Large intestine (tissue), 3 donors: ENCODE data around the gene MED26. TPM values are rescaled to one million over a fixed set of nuclear protein-coding genes. Genes with fewer than 3 reads are reported as not detected.

Source experiments
- DNase-seq, 2 donors: peaks; one replicate each; pipeline versions ENCODE4 v3.0.0 to v3.0.0-alpha.2; 2013
- H3K27ac ChIP-seq: one replicate; pipeline ENCODE4 v1.5.1; 2013; ENCODE audit warnings: low read length
- H3K27me3 ChIP-seq: 2 replicates; pipeline ENCODE4 v1.6.1; 2013; ENCODE audit warnings: low read length; ENCODE audit not compliant: control insufficient read depth, insufficient read depth
- H3K36me3 ChIP-seq: 2 replicates; pipeline ENCODE4 v1.6.1; 2013; ENCODE audit warnings: low read length; ENCODE audit not compliant: control insufficient read depth, insufficient read depth
- H3K4me1 ChIP-seq: one replicate; pipeline ENCODE4 v1.6.1; 2013; ENCODE audit warnings: low read length; ENCODE audit not compliant: control insufficient read depth, insufficient read depth
- H3K4me3 ChIP-seq: one replicate; pipeline ENCODE4 v1.5.1; 2013; ENCODE audit warnings: low read length
- H3K9me3 ChIP-seq: one replicate; pipeline ENCODE4 v1.6.1; 2013; ENCODE audit warnings: mild to moderate bottlenecking, low read depth, low read length, moderate library complexity; ENCODE audit not compliant: control insufficient read depth
- WGBS: methylation state at CpG from one replicate; pipeline ENCODE4 v1.1.5; 2013; ENCODE audit warnings: low lambda C conversion rate; ENCODE audit not compliant: insufficient coverage; 5-methylcytosine and 5-hydroxymethylcytosine counted together
- polyA plus RNA-seq: library from polyadenylated mRNA; unstranded; fragments of 120-200 nt; gene quantifications from one replicate; pipeline ENCODE4 v1.2.1, GENCODE V29; 2013

The MED26 gene
- polyA plus RNA-seq, 1 donor: 7.2 TPM

DNA sequence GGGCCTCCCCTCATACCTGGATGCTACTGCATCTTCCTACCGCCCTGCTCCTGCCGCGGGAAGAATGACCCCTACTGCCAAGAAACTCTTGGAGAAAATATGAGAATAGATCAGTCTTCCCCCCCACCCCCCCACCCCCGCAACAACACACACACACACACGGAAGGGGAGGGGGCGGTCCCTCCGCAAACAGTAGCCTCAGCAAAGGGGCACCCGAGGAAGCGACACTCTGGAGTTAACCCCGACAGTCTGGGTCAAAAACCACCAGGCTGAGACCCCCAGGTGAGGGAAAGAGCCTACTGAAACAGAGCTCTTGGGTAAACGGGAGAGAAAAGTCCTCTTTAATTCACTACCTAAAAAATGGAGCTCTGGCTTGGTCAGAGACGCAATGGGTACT is 1.2 kb downstream of the MED26 start:
- H3K4me1 ChIP-seq: peaks cover 10% of the 10 kb centered on the region
- peak overlapping the region; percentile 90 for H3K4me3 ChIP-seq
- no peaks in the 10 kb centered on the region for H3K9me3 ChIP-seq
- peak in 1 of 2 donors; percentile 16 for DNase-seq
- no CpG with 5 or more reads among the region's 12 CpGs for WGBS
- H3K27me3 ChIP-seq: no peaks in the 10 kb centered on the region
- peak overlapping the region; percentile 47 for H3K27ac ChIP-seq
- H3K36me3 ChIP-seq: peaks cover 22% of the 10 kb centered on the region

DNA sequence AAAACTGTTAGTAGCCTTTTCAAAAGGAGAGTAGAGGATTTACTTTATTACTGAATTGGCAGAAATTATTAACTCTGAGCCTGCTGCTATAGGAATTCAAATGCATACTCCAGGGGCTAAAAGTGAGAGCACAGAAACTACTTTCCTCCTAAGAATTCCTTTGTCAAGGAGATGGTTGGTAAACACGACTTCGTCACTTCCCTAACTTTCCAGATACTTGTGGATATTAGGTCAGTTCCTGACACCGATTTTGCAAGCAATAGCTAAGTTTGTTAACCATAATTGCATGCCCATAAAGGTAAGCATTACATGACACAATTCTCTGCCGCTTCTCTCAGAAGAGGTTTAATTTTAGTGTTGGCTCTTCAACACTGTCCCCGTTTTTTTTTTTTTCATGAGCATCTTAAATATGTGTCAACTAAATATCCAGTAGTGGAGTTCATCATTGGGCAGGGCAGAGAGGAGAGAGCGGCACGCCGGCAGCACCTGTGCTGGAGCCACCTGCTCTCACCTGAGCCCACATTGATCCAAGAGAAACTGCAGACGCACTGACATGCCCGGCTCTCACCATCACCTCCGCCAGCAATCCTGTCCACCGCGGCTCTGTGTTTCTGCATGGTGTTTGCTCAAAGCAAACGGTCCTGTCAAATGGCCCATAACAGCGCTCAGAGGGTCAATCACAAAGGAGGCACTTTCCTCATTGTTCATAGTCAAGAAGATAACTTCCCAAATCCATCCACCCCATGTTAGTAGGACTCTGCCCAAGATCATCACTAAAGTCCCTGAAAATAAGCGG is 2.6 kb downstream of the MED26 start:
- Histone ChIP-seq H3K27me3 (no peaks in the 10 kb centered on the region), H3K9me3 (no peaks in the 10 kb centered on the region), H3K4me1 (peaks cover 16% of the 10 kb centered on the region), H3K4me3 (no peak overlapping the region), H3K36me3 (peaks cover 16% of the 10 kb centered on the region), H3K27ac (no peak overlapping the region)
- WGBS: 60% methylated on average over 2 of the region's 16 CpGs
- no peak for DNase-seq

DNA sequence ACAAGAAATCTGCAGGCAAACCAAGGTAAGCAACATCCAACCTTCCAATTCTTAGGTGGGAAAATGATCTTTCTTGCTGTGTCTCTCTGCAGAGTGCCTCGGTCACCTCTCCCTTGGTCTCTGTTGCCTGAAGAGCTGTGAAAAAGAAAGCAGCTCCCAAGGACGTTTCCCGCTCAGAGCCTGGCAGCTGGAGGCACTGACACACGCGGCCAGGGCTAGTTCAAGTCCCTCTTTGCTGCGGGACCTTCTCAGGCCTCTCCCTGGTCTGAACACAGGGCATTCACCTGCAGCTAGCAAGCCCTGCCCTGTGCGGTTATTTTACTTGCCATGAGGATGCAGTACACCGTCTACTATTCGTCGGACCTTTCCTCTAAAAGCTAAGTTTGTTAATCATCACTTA is 3.8 kb downstream of the MED26 start:
- Histone ChIP-seq H3K9me3 (no peaks in the 10 kb centered on the region), H3K4me1 (peaks cover 10% of the 10 kb centered on the region), H3K4me3 (no peak overlapping the region), H3K27ac (no peak overlapping the region), H3K36me3 (peaks cover 16% of the 10 kb centered on the region), H3K27me3 (no peaks in the 10 kb centered on the region)
- no CpG with 5 or more reads among the region's 10 CpGs for WGBS
- DNase-seq: no peak

DNA sequence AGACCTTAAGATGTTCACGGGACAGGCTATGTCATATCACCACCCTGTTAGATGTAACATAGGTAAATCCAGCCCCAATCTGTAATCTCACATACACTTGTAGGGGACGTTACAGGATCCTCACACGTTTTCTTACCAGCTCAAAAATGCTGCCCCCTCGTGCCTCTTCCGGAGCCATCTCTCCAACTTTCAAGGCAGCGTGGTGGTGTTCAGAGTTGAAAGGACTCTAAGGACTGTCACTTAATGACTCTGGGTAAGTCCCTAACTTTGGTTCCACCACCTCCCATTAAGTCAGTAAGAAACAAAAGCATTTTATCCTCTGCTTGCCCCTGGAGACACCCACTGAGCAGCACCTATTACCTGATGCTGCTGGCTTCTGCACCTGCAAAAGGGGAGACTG is 4.4 kb downstream of the MED26 start:
- no peak overlapping the region for H3K4me3 ChIP-seq
- peaks cover 16% of the 10 kb centered on the region for H3K36me3 ChIP-seq
- H3K27me3 ChIP-seq: no peaks in the 10 kb centered on the region
- H3K27ac ChIP-seq: no peak overlapping the region
- H3K4me1 ChIP-seq: peaks cover 8% of the 10 kb centered on the region
- no CpG with 5 or more reads among the region's 6 CpGs for WGBS
- H3K9me3 ChIP-seq: no peaks in the 10 kb centered on the region
- no peak for DNase-seq

DNA sequence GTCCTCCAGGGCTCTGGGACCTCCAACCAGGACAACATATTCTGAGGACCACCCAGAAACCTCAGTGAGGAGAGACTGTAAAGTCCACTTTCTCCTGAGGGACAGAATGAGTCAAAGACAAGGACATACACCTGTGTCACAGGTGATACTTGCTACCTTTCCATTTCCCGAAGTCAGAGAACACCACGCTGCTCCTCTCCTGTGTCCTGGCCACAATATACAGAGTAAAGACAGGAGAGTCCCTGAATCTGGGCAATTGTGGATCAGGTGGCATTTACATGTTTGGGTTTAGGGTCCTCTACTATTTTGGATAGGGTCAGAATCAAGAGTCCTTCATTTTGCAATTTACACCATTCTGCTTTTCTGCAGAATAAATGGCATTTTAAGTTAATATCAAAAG is 4.9 kb downstream of the MED26 start:
- DNase-seq: no peak
- Histone ChIP-seq H3K9me3 (no peaks in the 10 kb centered on the region), H3K27me3 (no peaks in the 10 kb centered on the region), H3K4me3 (no peak overlapping the region), H3K4me1 (peaks cover 8% of the 10 kb centered on the region), H3K27ac (no peak overlapping the region), H3K36me3 (peaks cover 16% of the 10 kb centered on the region)
- WGBS: no CpG with 5 or more reads among the region's 2 CpGs

DNA sequence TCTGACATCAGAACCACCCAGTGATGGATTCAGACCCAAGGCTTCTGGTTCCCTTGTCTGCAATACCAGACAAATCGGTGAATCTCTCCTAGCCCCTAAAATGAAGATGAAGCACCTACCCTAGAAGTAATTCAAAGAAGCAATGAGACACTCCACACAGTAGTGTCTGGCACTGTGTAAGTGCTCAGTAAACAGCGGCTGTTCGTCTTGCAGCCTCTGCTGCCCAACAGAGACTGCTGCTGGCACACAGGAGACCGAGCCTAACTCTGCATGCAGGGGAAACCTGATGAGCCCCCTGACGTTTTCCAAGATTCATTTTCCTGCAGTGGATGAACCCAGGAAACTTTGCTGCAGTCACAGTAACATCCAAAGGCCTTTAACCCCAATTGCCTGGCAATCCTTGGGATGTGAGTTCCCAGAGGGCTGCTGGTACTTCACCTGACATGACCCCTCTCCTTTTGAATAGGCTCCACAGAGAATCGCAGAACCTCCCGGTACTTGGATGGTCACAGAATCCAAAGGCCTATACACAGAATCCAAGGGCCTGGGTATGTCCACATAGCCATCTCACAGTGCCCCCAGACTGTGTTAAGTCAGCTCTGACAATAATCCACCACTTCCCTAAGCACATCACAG is 6.7 kb downstream of the MED26 start:
- H3K27ac ChIP-seq: no peak overlapping the region
- no CpG with 5 or more reads among the region's 7 CpGs for WGBS
- no peaks in the 10 kb centered on the region for H3K27me3 ChIP-seq
- peaks cover 16% of the 10 kb centered on the region for H3K36me3 ChIP-seq
- no peak overlapping the region for H3K4me3 ChIP-seq
- H3K4me1 ChIP-seq: peaks cover 8% of the 10 kb centered on the region
- no peaks in the 10 kb centered on the region for H3K9me3 ChIP-seq
- DNase-seq: no peak

DNA sequence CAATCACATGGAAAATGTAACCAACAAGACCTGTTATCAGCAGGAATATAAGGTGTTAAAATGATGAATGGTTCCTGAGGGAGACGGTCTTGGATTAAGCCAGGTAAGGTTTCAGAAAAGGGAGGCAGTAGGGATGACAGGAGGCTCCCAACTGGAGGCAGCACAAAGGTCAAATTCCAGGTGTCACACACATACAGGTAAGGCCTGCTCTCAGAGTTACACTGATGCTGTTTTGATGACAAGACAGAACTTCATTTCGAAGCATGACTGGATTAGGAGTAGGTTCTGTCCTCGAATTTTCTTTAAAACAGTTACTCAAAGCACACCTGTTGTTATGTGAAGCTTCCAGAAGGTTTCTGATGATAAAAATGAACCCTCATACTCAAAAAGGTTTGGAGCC is 7.4 kb downstream of the MED26 start:
- Histone ChIP-seq H3K27ac (no peak overlapping the region), H3K36me3 (peaks cover 16% of the 10 kb centered on the region), H3K4me1 (peaks cover 8% of the 10 kb centered on the region), H3K4me3 (no peak overlapping the region), H3K27me3 (no peaks in the 10 kb centered on the region), H3K9me3 (no peaks in the 10 kb centered on the region)
- WGBS: 71% methylated on average over 2 of the region's 3 CpGs
- DNase-seq: peak in 1 of 2 donors; percentile 24

DNA sequence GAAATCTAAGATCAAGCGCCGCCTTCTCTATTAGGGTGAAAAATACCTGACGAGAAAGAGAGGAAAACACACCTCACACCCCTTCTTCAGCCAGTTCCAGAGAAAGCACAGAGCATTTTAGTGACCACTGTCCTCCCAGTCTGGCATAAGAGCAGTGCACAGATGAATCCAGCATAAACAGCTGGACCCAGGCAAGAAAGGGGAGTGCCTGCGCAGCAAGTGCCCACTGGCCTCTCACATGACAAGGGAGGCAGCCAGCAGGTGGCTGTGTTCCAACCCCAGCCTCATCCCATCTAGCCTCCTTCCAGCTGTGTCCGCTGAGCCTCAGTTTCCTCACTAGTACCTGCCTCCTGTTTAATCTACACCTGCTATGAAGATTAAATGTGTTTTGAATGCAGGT is 8.0 kb downstream of the MED26 start:
- H3K36me3 ChIP-seq: peaks cover 15% of the 10 kb centered on the region
- H3K27me3 ChIP-seq: no peaks in the 10 kb centered on the region
- no peak for DNase-seq
- no peaks in the 10 kb centered on the region for H3K9me3 ChIP-seq
- H3K4me3 ChIP-seq: no peak overlapping the region
- 100% methylated on average over 2 of the region's 5 CpGs for WGBS
- H3K27ac ChIP-seq: no peak overlapping the region
- H3K4me1 ChIP-seq: peaks cover 8% of the 10 kb centered on the region

DNA sequence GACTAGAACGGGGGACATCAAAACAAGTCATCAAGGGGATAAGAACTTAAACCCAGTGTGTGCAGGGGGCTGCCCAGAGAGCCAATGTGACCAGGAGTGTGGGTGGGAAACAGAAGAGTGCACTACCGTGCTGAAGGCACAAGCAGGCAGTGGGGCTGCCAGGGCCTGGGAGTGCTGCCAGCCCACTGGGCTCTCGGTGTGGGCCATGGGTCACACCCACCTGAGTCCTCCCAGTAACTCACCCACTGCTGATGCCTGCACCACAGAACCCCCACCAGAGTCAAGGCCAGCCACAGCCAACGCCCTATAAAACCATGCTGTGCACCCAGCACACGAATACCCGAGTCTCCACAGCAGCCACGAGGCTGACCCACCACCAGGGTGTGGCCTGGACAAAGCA is 8.5 kb downstream of the MED26 start:
- H3K9me3 ChIP-seq: no peaks in the 10 kb centered on the region
- DNase-seq: no peak
- H3K4me1 ChIP-seq: peaks cover 8% of the 10 kb centered on the region
- no CpG with 5 or more reads among the region's 7 CpGs for WGBS
- H3K36me3 ChIP-seq: peaks cover 13% of the 10 kb centered on the region
- H3K27ac ChIP-seq: no peak overlapping the region
- no peak overlapping the region for H3K4me3 ChIP-seq
- no peaks in the 10 kb centered on the region for H3K27me3 ChIP-seq

DNA sequence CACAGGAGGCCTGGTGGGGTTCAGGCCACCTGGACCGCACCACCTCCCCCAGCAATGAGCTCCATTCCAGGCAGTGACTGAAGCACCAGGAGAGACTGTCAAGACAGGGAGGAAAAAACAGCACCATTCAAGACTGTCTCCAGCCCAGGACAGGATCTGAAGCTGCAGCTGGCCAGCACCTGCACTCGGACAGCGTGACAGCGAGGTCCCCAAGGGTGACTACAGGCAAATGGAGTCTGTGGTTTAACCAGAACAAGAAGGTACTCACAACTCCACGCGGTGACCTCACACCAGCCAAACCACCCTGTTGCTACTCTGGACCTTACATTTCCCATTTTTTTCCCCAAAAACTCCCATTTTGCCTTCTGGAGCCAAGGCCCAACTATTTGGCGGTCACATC is 9.8 kb downstream of the MED26 start:
- Histone ChIP-seq H3K27ac (no peak overlapping the region), H3K9me3 (no peaks in the 10 kb centered on the region), H3K4me1 (peaks cover 8% of the 10 kb centered on the region), H3K4me3 (no peak overlapping the region), H3K27me3 (no peaks in the 10 kb centered on the region), H3K36me3 (peaks cover 5% of the 10 kb centered on the region)
- no CpG with 5 or more reads among the region's 7 CpGs for WGBS
- no peak for DNase-seq

DNA sequence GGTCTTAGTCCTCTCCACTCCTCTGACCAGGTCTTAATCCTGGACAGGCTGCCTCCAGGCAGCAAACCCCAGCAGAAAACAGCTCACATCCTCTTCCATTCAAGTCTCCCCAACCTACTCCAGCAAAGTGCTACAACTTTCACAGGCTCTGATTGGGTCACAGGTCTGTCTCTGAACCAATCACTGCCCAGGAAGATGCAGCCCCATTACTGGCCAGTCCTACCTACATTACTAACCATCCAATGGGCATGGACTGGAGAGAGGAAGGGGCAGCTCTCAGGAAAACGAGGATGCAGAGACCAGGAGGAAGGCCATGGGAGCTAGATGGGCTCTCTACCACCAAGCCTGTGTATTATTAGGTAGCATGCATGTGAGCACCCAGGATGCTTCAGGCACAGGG is 12.2 kb downstream of the MED26 start:
- WGBS: no CpG with 5 or more reads among the region's 1 CpG

More for the DNA sequence above, 12.2 kb downstream of the MED26 start:
- H3K27me3 ChIP-seq: no peaks in the 10 kb centered on the region
- peaks cover 5% of the 10 kb centered on the region for H3K4me1 ChIP-seq
- no peaks in the 10 kb centered on the region for H3K36me3 ChIP-seq
- no peak overlapping the region for H3K4me3 ChIP-seq
- no peak for DNase-seq
- no peak overlapping the region for H3K27ac ChIP-seq
- no peaks in the 10 kb centered on the region for H3K9me3 ChIP-seq
